ENCODE data around the gene SPATA32. TPM values are rescaled to one million over a fixed set of nuclear protein-coding genes. Genes with fewer than 3 reads are reported as not detected.

SPATA32 gene
- total and polyA plus RNA-seq, 8 donors = 0.13 to 0.69 (median 0.44) TPM; not detected in 2

DNA sequence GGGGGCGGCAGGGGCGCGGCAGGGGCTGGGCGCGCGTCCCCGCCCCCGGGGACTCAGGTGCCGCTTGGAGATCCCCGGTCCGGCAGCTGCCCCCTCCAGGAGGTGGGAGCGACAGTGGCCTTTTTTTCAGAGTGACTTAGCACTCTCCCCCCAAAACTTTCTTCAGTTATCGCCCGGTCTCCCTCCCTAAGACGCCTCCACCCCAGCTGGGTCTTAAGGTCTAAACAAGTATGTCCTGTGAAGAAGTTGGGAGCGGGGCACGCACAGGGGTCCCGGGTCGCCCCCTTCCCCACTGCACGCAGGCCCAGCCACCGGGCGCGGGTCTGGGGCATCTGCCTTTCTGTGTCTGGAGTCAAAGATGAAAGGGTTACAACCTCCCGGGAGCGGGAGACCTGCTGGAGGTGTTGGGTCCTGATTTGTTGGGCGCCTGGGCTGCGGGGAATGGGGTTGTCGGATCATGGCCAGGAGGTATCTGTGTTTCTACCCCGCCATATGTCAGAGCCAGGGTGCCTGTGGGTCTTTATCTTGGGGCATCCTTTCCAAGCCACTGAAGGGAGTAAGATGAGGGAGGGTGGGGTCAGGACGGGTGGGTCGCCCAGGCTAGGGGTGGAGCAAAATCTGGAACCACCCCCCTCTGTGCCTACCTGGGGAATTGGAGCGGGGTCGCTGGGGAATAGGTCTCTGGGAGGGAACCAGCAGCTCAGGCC, 39.5 kb downstream of the SPATA32 start:
- H3K27me3 ChIP-seq = peaks cover 0 to 20% of the 10 kb centered on the region in 2 donors
- DNase-seq = peak in 1 of 4 donors; percentile 80

DNA sequence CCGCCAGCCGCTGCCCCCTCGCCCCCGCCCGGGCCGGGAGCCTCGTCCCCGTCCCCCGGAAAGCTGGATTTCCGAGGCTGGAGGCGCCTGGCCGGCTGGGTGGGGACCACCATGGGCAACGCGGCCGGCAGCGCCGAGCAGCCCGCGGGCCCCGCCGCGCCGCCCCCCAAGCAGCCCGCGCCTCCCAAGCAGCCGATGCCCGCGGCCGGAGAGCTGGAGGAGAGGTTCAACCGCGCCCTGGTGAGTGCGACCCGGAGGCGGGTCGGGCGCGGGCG, 39.9 kb downstream of the SPATA32 start:
- H3K27ac ChIP-seq = peak overlapping the region; percentile 79 to 97
- intact Hi-C loops (cut with DNase I) = no loop called here
- H3K4me1 ChIP-seq = peaks cover 5 to 72% of the 10 kb centered on the region in 2 donors
- DNase-seq (no peak), ATAC-seq (no peak)
- H3K27me3 ChIP-seq = peaks cover 0 to 20% of the 10 kb centered on the region in 2 donors
- TF ChIP-seq, protein P1, sequence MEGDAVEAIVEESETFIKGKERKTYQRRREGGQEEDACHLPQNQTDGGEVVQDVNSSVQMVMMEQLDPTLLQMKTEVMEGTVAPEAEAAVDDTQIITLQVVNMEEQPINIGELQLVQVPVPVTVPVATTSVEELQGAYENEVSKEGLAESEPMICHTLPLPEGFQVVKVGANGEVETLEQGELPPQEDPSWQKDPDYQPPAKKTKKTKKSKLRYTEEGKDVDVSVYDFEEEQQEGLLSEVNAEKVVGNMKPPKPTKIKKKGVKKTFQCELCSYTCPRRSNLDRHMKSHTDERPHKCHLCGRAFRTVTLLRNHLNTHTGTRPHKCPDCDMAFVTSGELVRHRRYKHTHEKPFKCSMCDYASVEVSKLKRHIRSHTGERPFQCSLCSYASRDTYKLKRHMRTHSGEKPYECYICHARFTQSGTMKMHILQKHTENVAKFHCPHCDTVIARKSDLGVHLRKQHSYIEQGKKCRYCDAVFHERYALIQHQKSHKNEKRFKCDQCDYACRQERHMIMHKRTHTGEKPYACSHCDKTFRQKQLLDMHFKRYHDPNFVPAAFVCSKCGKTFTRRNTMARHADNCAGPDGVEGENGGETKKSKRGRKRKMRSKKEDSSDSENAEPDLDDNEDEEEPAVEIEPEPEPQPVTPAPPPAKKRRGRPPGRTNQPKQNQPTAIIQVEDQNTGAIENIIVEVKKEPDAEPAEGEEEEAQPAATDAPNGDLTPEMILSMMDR (IDR thresholded peaks at IDR 0.05) = no peak
- no peaks in the 10 kb centered on the region for H3K36me3 ChIP-seq
- H3K9me3 ChIP-seq = no peaks in the 10 kb centered on the region
- peak overlapping the region; percentile 42 to 72 for H3K4me3 ChIP-seq

More for the DNA sequence above, 39.5 kb downstream of the SPATA32 start:
- H3K9me3 ChIP-seq = no peaks in the 10 kb centered on the region
- peak overlapping the region; percentile 79 to 97 for H3K27ac ChIP-seq
- peak overlapping the region; percentile 42 to 72 for H3K4me3 ChIP-seq
- no peak for ATAC-seq
- H3K4me1 ChIP-seq = peaks cover 8 to 77% of the 10 kb centered on the region in 2 donors
- no peaks in the 10 kb centered on the region for H3K36me3 ChIP-seq
- intact Hi-C loops (cut with DNase I) = no loop called here
- TF ChIP-seq, protein P1 (IDR thresholded peaks at IDR 0.05) = no peak

DNA sequence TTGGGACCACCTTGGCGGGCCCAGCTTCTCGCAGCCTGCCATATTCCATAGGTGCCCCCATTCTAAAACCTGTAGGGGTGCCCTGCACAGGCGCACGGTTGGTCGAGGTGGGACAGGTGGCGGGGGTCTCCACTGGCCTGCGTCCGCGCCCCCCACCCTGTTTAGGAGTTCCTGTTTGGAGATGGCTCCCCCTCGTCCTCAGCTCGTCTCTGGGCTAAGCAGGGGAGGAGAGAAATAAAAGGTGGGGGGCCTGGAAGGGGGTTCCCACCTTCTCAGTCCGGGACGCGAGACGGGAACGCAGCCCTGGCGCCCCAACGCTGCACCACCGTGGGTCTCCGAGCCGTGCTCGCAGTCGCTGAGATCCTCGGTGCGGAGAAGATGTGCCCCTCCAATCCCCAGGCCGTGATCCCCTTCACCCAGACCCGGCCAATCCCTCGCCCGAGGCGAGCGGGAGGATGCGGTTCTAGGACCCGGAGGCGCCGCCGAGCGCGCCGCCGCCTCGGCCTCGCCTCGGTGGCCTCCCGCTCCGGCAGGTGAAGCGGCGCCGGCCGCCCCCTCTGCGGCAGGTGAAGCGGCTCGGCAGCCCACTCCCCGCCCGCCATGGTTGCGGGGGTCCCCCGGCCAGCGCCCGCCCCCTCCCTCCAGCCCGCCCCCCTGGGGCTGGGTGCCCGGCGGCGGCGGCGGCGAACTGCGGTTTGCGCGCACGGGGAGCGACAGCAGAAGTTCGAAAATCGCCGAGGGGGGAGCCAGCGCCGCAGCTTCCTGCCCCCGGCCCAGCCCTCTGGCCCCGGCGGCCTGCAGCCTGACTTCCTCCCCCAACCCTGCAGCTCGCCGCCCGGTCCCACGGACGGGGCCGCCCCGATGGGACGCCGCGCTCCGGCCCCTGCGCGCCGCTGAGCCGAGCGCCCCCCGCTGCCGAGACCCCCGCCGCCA, 40.5 kb downstream of the SPATA32 start, which contains the start of gene FMNL1:
TSS of gene FMNL1 (plus strand) at position 805 of the 933 bp plus-strand sequence. CDS start 240 bp downstream, outside the sequence.
- TF ChIP-seq, protein P1 (IDR thresholded peaks at IDR 0.05) = no peak
- DNase-seq = peak in 2 of 4 donors; percentile 81 to 97
- H3K27me3 ChIP-seq = peaks cover 0 to 20% of the 10 kb centered on the region in 2 donors
- peak within 1 kb of the TSS; percentile 79 to 97 for H3K27ac ChIP-seq
- intact Hi-C loops (cut with DNase I) = no loop called here
- ATAC-seq = peak; percentile 22
- H3K9me3 ChIP-seq = no peaks in the 10 kb centered on the region
- peaks cover 0 to 5% of the 10 kb centered on the region in 2 donors for H3K36me3 ChIP-seq
- peaks cover 4 to 66% of the 10 kb centered on the region in 2 donors for H3K4me1 ChIP-seq
- peak within 1 kb of the TSS; percentile 42 to 72 for H3K4me3 ChIP-seq

DNA sequence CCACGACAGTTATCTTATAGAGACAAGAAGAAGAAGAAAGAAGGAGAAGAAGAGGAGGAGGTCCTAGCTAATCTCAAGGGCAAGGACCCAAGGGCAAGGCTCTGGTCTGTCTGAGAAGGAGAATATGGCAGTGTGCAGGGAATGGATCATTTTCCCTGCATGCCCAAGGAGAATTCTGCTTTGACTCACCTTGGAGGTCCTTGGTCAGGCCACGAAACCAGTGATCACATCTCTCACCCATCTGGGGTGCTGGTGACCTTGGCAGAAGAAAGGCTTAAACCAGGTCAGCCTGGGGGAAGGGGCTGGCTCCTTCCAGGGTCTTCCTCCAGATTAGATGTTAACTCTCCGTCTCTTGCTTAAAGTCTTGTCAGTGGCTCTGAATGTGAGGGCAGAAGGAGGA, 41.8 kb downstream of the SPATA32 start:
- Histone ChIP-seq H3K36me3 (peaks cover 0 to 8% of the 10 kb centered on the region in 2 donors), H3K4me1 (peaks cover 4 to 55% of the 10 kb centered on the region in 2 donors), H3K4me3 (peak overlapping the region in 1 of 2 donors; percentile 72), H3K27me3 (peaks cover 0 to 20% of the 10 kb centered on the region in 2 donors), H3K9me3 (no peaks in the 10 kb centered on the region), H3K27ac (no peak overlapping the region)
- ATAC-seq = no peak
- DNase-seq = no peak
- intact Hi-C loops (cut with DNase I) = no loop called here
- TF ChIP-seq, protein P1 (IDR thresholded peaks at IDR 0.05) = no peak
